Prostate gland (tissue), 2 donors: ENCODE measurements around the gene GPR35. TPM values are rescaled to one million over a fixed set of nuclear protein-coding genes. Genes with fewer than 3 reads are reported as not detected.

Source experiments
- DNase-seq: peaks from one replicate; pipeline ENCODE4 v3.0.0-alpha.2; 2019; ENCODE audit warnings: low spot score
- H3K27ac ChIP-seq, 2 donors: fragments of 200-600 bp; sonication (generic); 2 replicates each; pipeline ENCODE4 v1.5.1; 2017 to 2019
- H3K27me3 ChIP-seq: fragments of 200-600 bp; sonication (generic); replicated peaks from 2 replicates; pipeline ENCODE4 v1.5.1; 2019; ENCODE audit not compliant: insufficient read depth
- H3K36me3 ChIP-seq, 2 donors: fragments of 200-600 bp; sonication (generic); 1 replicate in 1 of 2; 2 replicates in 1 of 2; pipeline versions ENCODE4 v1.5.1 to v1.8.1; 2017 to 2019
- H3K4me1 ChIP-seq: fragments of 200-600 bp; sonication (generic); replicated peaks from 2 replicates; pipeline ENCODE4 v1.5.1; 2019
- H3K4me3 ChIP-seq, 2 donors: fragments of 200-600 bp; sonication (generic); 2 replicates each; pipeline ENCODE4 v1.5.1; 2017 to 2019
- H3K9me3 ChIP-seq: fragments of 200-600 bp; sonication (generic); 2 replicates; pipeline ENCODE4 v1.5.1; 2017
- POLR2A ChIP-seq: fragments of 450-650 bp; IDR thresholded peaks from one replicate; pipeline ENCODE4 v1.6.1; 2016; ENCODE audit warnings: antibody characterized with exemption, mild to moderate bottlenecking
- POLR2AphosphoS5 ChIP-seq: sonication (generic); formaldehyde crosslinking; IDR thresholded peaks from one replicate; pipeline ENCODE4 v1.6.1; 2017; ENCODE audit warnings: antibody characterized with exemption
- WGBS: methylation state at CpG from one replicate; pipeline ENCODE4 v1.1.5; 2018; 5-methylcytosine and 5-hydroxymethylcytosine counted together
- intact Hi-C: fragments of 100-400 bp; cut with DNase I; formaldehyde crosslinking; loops from one replicate; pipeline ENCODE4 v1.14.2; 2022
- total RNA-seq, 2 donors: library from RNA; depleted of rRNA; stranded (reverse); fragments of >200 nt; gene quantifications; one replicate each; pipeline ENCODE4 v1.1.0, GENCODE V29; 2016
- TF ChIP-seq, protein P1 (sequence below), 4 experiments: fragments of 200-600 bp in 2 of 4; fragments of 450-650 bp in 2 of 4; sonication (generic) in 2 of 4; IDR thresholded peaks; 1 replicate in 3 of 4; 2 replicates in 1 of 4; pipeline ENCODE4 v1.5.1; 2016 to 2019; ENCODE audit warnings: antibody characterized with exemption in 4 of 4, mild to moderate bottlenecking in 2 of 4, moderate library complexity in 2 of 4

The GPR35 gene
- total RNA-seq, 2 donors from 2014 or later: 3.3 to 4.6 TPM

DNA sequence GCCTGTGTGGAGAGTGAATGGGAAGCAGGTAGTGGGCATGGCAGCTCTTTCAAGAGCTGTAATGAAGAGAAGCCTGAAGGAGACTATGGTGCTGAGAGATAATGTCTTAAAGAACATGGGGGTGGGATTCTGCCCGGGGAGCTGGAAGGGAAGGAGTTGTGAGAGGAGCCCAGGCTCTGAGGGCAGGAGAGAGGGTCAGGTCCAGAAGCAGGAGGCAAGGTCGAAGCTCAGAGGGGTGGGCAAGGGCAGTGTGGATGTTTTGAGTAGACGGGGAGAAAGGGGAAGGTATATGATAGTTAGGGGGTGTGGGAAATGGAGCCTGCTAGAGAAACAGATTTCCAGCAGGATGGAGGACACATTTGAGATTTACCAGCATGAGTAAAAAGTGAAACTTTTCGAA, 36.6 kb upstream of the GPR35 start:
- H3K36me3 ChIP-seq: no peaks in the 10 kb centered on the region
- no peaks in the 10 kb centered on the region for H3K9me3 ChIP-seq
- peaks cover 19% of the 10 kb centered on the region for H3K4me1 ChIP-seq
- intact Hi-C loops: no loop called here
- no peak overlapping the region for H3K4me3 ChIP-seq
- H3K27ac ChIP-seq: no peak overlapping the region
- DNase-seq: no peak
- TF ChIP-seq POLR2AphosphoS5 (no peak), POLR2A (no peak)
- TF ChIP-seq, protein P1, sequence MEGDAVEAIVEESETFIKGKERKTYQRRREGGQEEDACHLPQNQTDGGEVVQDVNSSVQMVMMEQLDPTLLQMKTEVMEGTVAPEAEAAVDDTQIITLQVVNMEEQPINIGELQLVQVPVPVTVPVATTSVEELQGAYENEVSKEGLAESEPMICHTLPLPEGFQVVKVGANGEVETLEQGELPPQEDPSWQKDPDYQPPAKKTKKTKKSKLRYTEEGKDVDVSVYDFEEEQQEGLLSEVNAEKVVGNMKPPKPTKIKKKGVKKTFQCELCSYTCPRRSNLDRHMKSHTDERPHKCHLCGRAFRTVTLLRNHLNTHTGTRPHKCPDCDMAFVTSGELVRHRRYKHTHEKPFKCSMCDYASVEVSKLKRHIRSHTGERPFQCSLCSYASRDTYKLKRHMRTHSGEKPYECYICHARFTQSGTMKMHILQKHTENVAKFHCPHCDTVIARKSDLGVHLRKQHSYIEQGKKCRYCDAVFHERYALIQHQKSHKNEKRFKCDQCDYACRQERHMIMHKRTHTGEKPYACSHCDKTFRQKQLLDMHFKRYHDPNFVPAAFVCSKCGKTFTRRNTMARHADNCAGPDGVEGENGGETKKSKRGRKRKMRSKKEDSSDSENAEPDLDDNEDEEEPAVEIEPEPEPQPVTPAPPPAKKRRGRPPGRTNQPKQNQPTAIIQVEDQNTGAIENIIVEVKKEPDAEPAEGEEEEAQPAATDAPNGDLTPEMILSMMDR (IDR thresholded peaks at IDR 0.05): no peak
- 74% methylated on average over 4 of the region's 4 CpGs for WGBS
- no peaks in the 10 kb centered on the region for H3K27me3 ChIP-seq

- TF ChIP-seq, protein P1 (IDR thresholded peaks at IDR 0.05): no peak
- TF ChIP-seq POLR2AphosphoS5 (no peak), POLR2A (no peak)
- Histone ChIP-seq H3K27ac (no peak overlapping the region), H3K9me3 (no peaks in the 10 kb centered on the region), H3K36me3 (no peaks in the 10 kb centered on the region), H3K4me3 (no peak overlapping the region), H3K27me3 (no peaks in the 10 kb centered on the region), H3K4me1 (peaks cover 21% of the 10 kb centered on the region)
- DNase-seq: no peak
- 82% methylated on average over 14 of the region's 14 CpGs for WGBS
- intact Hi-C loops: no loop called here
Observed at GRCh38 chr2:240589375-240589774, 35.9 kb upstream of the GPR35 start.

DNA sequence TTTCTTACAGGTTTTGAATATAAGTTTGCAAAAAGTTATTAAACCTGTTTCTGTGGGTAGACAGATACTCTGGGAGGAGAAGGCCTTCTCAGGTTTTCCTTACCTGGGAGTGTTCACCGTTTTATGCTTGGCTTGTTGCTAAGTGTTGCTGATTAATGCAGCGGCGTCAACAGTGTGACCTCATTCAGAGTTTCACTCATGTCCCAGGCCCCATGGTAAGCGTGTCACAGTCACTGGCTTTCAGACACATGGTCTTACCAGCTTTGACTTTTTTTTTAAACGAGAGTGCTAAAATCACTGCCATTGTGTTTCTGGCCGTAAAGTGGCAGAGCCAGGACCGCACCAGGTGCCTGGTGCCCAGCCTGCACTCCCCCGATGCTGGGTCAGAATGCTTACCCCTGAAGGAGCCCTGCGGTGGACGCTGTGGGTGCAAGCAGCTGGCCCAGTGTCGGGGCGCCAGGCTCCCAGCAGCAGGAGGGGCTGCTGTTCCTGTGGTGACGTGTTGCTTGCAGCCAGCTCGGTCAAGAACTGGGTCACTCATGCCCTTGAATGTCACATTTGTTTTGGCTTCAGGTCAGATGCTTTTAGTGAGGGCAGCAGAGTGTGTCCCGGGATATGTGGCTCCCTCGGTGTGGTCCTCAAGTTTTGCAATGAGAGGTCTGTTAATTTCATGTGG, 35.3 kb upstream of the GPR35 start:
- Histone ChIP-seq H3K4me1 (peaks cover 21% of the 10 kb centered on the region), H3K36me3 (no peaks in the 10 kb centered on the region), H3K4me3 (no peak overlapping the region), H3K9me3 (no peaks in the 10 kb centered on the region), H3K27me3 (no peaks in the 10 kb centered on the region), H3K27ac (no peak overlapping the region)
- TF ChIP-seq POLR2A (no peak), POLR2AphosphoS5 (no peak)
- TF ChIP-seq, protein P1 (IDR thresholded peaks at IDR 0.05): no peak
- WGBS: 94% methylated on average over 13 of the region's 16 CpGs
- intact Hi-C loops: no loop called here
- no peak for DNase-seq

GRCh38 chr2:240590681-240591111, 34.6 kb upstream of the GPR35 start:
- H3K4me1 ChIP-seq: peaks cover 23% of the 10 kb centered on the region
- no peak overlapping the region for H3K4me3 ChIP-seq
- H3K27ac ChIP-seq: no peak overlapping the region
- no peaks in the 10 kb centered on the region for H3K36me3 ChIP-seq
- H3K9me3 ChIP-seq: no peaks in the 10 kb centered on the region
- DNase-seq: no peak
- TF ChIP-seq POLR2A (no peak), POLR2AphosphoS5 (no peak)
- TF ChIP-seq, protein P1 (IDR thresholded peaks at IDR 0.05): no peak
- H3K27me3 ChIP-seq: no peaks in the 10 kb centered on the region
- 92% methylated on average over 21 of the region's 21 CpGs for WGBS
- intact Hi-C loops: no loop called here

DNA sequence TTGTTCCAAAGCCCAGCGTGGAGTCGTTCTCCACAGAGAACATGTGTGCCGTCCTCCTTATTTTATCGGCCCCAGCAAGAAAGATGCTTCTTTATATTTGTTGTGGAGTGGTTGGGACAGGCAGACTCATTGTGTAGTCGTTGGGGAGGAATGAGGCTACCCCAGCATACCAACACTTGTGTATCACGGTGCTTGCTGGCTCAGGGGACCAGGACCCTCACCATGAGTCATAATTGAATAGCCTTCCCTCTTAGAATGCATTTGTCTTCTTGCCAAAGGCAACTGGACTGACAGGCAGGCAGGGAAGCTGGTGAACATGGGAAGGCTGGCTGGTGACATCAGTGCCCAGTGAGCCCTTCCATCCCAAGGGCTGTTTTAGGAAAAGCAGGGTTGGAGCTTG, 34.1 kb upstream of the GPR35 start:
- no peaks in the 10 kb centered on the region for H3K27me3 ChIP-seq
- no peaks in the 10 kb centered on the region for H3K9me3 ChIP-seq
- no peak overlapping the region for H3K4me3 ChIP-seq
- no peaks in the 10 kb centered on the region for H3K36me3 ChIP-seq
- no peak for DNase-seq
- H3K4me1 ChIP-seq: peaks cover 28% of the 10 kb centered on the region
- intact Hi-C loops: no loop called here
- 84% methylated on average over 6 of the region's 6 CpGs for WGBS
- no peak overlapping the region for H3K27ac ChIP-seq
- no peak for TF ChIP-seq POLR2AphosphoS5
- no peak for TF ChIP-seq POLR2A
- TF ChIP-seq, protein P1 (IDR thresholded peaks at IDR 0.05): no peak
